HG02571 (cell line): Measurements from ENCODE around the gene KIF26B.
A peak's percentile ranks its signal among the peaks of the same experiment; 100 is the strongest.

Experiments
- ATAC-seq: cut with Tn5 transposase; IDR thresholded peaks from one replicate; pipeline ENCODE4 v1.9.1; 2021; ENCODE audit warnings: mild to moderate bottlenecking, moderate library complexity; ENCODE audit not compliant: unreplicated experiment

The KIF26B gene

GRCh38 chr1:245270972-245271371, 116.2 kb downstream of the KIF26B start:
- no peak for ATAC-seq

- ATAC-seq, result no peak
Observed at GRCh38 chr1:245272676-245273075, 117.9 kb downstream of the KIF26B start.

- no peak for ATAC-seq
Observed at GRCh38 chr1:245276445-245276844, 121.7 kb downstream of the KIF26B start.

- no peak for ATAC-seq
Observed at GRCh38 chr1:245277276-245277675, 122.5 kb downstream of the KIF26B start.

GRCh38 chr1:245278846-245279245, 124.1 kb downstream of the KIF26B start:
- no peak for ATAC-seq

GRCh38 chr1:245279346-245279745, 124.6 kb downstream of the KIF26B start:
- ATAC-seq, result no peak

GRCh38 chr1:245283001-245283400, 128.2 kb downstream of the KIF26B start:
- no peak for ATAC-seq

- ATAC-seq, result no peak
Observed at GRCh38 chr1:245285168-245285567, 130.4 kb downstream of the KIF26B start.

- ATAC-seq, result no peak
Observed at GRCh38 chr1:245288796-245289195, 134.0 kb downstream of the KIF26B start.

- ATAC-seq, result no peak
Observed at GRCh38 chr1:245290836-245291235, 136.1 kb downstream of the KIF26B start.

GRCh38 chr1:245291351-245291750, 136.6 kb downstream of the KIF26B start:
- ATAC-seq, result no peak

GRCh38 chr1:245292141-245292540, 137.4 kb downstream of the KIF26B start:
- no peak for ATAC-seq

- ATAC-seq, result no peak
Observed at GRCh38 chr1:245292553-245292952, 137.8 kb downstream of the KIF26B start.

GRCh38 chr1:245294020-245294419, 139.2 kb downstream of the KIF26B start:
- no peak for ATAC-seq

GRCh38 chr1:245298781-245299180, 144.0 kb downstream of the KIF26B start:
- no peak for ATAC-seq

GRCh38 chr1:245301162-245301580, 146.4 kb downstream of the KIF26B start:
- no peak for ATAC-seq

- no peak for ATAC-seq
Observed at GRCh38 chr1:245301921-245302320, 147.1 kb downstream of the KIF26B start.

- no peak for ATAC-seq
Observed at GRCh38 chr1:245304698-245305097, 149.9 kb downstream of the KIF26B start.

GRCh38 chr1:245306020-245306419, 151.2 kb downstream of the KIF26B start:
- no peak for ATAC-seq

- ATAC-seq, result no peak
Observed at GRCh38 chr1:245306628-245307410, 152.0 kb downstream of the KIF26B start.

GRCh38 chr1:245310571-245311531, 156.1 kb downstream of the KIF26B start:
- peak; percentile 53 for ATAC-seq
